Ascending aorta (tissue), 2 donors: ENCODE measurements around the gene MOG. TPM values are rescaled to one million over a fixed set of nuclear protein-coding genes. Genes with fewer than 3 reads are reported as not detected.
"Not testable (repeated sequence)": the region's sequence is repeated elsewhere in the genome, so short reads cannot be mapped to it uniquely, and the experiment has no call there.

Source experiments
- DNase-seq, 2 donors: peaks; one replicate each; pipeline ENCODE4 v3.0.0-alpha.2; 2019; ENCODE audit warnings: low spot score in 2 of 2
- H3K27ac ChIP-seq, 2 donors: fragments of 200-600 bp; sonication (generic); one replicate each; pipeline ENCODE4 v1.5.1; 2016 to 2017; ENCODE audit warnings: mild to moderate bottlenecking in 1 of 2
- H3K27me3 ChIP-seq: fragments of 200-600 bp; sonication (generic); one replicate; pipeline ENCODE4 v1.5.1; 2017
- H3K36me3 ChIP-seq, 2 donors: fragments of 200-600 bp; sonication (generic); one replicate each; pipeline ENCODE4 v1.5.1; 2016
- H3K4me1 ChIP-seq, 2 donors: fragments of 200-600 bp; sonication (generic); one replicate each; pipeline ENCODE4 v1.5.1; 2016 to 2017; ENCODE audit warnings: mild to moderate bottlenecking in 1 of 2
- H3K4me3 ChIP-seq, 2 donors: fragments of 200-600 bp; sonication (generic); one replicate each; pipeline ENCODE4 v1.5.1; 2016 to 2017; ENCODE audit warnings: mild to moderate bottlenecking in 1 of 2
- H3K9me3 ChIP-seq, 2 donors: fragments of 200-600 bp; sonication (generic); one replicate each; pipeline ENCODE4 v1.5.1; 2016
- intact Hi-C: fragments of 100-400 bp; cut with DNase I; formaldehyde crosslinking; loops from one replicate; pipeline ENCODE4 v1.15.1; 2023
- total RNA-seq: library from RNA; depleted of rRNA; stranded (reverse); fragments of >200 nt; gene quantifications from one replicate; pipeline ENCODE4 v1.1.0, GENCODE V29; 2016
- TF ChIP-seq, protein P1 (sequence below), 3 experiments: fragments of 200-600 bp in 2 of 3; fragments of 450-650 bp in 1 of 3; sonication (generic) in 2 of 3; IDR thresholded peaks; one replicate each; pipeline ENCODE4 v1.5.1; 2016 to 2019; ENCODE audit warnings: antibody characterized with exemption in 3 of 3, mild to moderate bottlenecking in 1 of 3, moderate library complexity in 1 of 3

The MOG gene
- total RNA-seq, 1 donor from 2014 or later = not detected

DNA sequence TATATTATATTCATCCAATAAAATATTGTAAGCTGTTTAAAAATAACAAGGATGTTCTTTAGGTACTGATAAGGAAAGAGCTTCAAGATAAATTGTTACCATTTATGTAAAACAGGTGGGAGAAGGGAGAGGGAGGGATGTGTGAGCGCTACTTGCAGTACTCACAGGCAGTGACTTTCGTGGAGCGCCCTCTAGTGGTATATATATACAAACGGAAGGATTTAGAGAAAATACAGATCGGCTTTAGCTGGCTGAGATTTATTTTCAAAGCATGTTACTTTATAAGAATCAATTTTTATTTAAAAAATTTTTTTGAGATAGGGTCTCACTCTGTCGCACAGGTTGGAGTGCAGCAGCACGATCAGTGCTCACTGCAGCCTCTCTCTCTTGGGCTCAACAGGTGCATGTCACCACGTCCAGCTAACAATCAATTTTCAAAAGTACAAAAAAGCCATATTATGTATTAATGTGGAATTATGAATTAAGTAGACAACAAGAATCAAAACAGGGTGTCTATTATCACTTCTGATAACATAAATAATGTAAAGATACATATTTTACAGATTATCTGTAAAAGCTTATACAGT, 3.3 kb upstream of the MOG start:
- no peak overlapping the region for H3K27ac ChIP-seq
- intact Hi-C loops = loop anchor here (5.0 kb wide), 2 partner anchors 179 to 274 kb away; no protein-coding TSS in a partner anchor
- TF ChIP-seq, protein P1, sequence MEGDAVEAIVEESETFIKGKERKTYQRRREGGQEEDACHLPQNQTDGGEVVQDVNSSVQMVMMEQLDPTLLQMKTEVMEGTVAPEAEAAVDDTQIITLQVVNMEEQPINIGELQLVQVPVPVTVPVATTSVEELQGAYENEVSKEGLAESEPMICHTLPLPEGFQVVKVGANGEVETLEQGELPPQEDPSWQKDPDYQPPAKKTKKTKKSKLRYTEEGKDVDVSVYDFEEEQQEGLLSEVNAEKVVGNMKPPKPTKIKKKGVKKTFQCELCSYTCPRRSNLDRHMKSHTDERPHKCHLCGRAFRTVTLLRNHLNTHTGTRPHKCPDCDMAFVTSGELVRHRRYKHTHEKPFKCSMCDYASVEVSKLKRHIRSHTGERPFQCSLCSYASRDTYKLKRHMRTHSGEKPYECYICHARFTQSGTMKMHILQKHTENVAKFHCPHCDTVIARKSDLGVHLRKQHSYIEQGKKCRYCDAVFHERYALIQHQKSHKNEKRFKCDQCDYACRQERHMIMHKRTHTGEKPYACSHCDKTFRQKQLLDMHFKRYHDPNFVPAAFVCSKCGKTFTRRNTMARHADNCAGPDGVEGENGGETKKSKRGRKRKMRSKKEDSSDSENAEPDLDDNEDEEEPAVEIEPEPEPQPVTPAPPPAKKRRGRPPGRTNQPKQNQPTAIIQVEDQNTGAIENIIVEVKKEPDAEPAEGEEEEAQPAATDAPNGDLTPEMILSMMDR (IDR thresholded peaks at IDR 0.05) = peak; percentile 7 to 78 (median 66)
- no peak overlapping the region for H3K4me3 ChIP-seq
- no peak for DNase-seq
- H3K9me3 ChIP-seq = no peaks in the 10 kb centered on the region
- H3K4me1 ChIP-seq = peaks cover 0 to 13% of the 10 kb centered on the region in 2 donors
- H3K36me3 ChIP-seq = no peaks in the 10 kb centered on the region
- no peaks in the 10 kb centered on the region for H3K27me3 ChIP-seq

DNA sequence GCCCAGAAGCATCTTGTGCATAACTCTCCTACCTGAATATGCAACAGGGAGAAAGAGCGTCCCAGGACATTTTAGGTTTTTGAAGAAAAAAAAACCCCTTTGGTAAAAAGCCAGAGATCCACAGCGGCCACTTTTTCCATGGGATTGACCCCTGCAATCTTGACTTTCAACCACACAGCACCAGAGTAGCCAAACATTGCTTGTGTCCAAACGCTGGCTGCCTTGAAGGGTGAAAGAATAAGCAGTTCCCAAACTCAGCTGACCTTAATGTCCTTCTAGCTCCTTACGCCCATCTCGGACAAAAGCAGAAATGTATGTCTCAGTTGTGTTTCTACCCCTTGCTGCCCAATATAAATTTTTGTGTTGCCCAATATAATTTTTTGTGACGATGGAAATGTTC, 1.2 kb upstream of the MOG start:
- Histone ChIP-seq H3K4me1 (peaks cover 0 to 13% of the 10 kb centered on the region in 2 donors), H3K36me3 (no peaks in the 10 kb centered on the region), H3K27ac (peak overlapping the region; percentile 56 to 67), H3K9me3 (no peaks in the 10 kb centered on the region), H3K4me3 (no peak overlapping the region), H3K27me3 (no peaks in the 10 kb centered on the region)
- TF ChIP-seq, protein P1 (IDR thresholded peaks at IDR 0.05) = no peak
- no peak for DNase-seq
- intact Hi-C loops = no loop called here

DNA sequence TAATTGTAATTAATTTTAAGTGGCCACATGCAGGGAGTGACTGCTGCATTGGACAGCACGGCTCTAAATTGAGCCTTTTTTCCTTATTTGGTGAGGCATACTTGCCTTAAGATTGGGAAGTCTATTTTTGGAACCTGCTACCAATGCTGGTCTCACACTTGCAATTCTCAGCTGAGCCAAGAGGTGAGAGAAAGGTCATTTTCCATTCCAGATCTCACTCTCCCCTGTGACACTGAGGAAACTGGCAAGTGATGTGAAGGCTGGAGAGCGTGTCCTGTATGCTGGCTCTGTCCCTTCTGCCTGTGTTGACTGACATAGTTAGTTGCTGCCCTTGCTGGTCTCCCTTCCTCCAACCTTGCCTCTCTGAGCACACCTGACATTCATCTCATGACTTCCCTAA, 735 bp upstream of the MOG start:
- Histone ChIP-seq H3K4me1 (peaks cover 0 to 13% of the 10 kb centered on the region in 2 donors), H3K9me3 (no peaks in the 10 kb centered on the region), H3K36me3 (no peaks in the 10 kb centered on the region), H3K27me3 (no peaks in the 10 kb centered on the region), H3K27ac (peak overlapping the region; percentile 56 to 67), H3K4me3 (no peak overlapping the region)
- no peak for DNase-seq
- TF ChIP-seq, protein P1 (IDR thresholded peaks at IDR 0.05) = no peak
- intact Hi-C loops = no loop called here

DNA sequence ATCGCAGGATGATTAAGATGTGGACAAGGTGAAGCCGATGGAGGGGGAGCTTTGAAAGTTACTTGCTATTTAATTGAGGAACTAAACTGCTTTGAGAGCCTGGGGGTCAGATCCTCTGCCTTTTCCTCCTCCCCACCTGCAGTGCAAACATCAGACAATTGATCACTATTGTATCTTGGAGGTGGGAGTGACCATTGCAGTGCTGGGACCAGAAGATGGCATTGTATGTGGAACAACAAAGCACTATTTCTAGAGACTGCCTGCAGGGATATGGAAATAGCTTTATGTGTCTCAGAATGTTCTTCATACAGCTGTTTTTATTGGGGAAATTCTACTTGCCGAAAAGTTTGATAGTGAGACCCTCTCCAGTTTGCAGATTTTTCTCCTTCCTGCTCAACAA, 4.2 kb downstream of the MOG start:
- peaks cover 0 to 3% of the 10 kb centered on the region in 2 donors for H3K4me1 ChIP-seq
- DNase-seq = no peak
- no peak overlapping the region for H3K27ac ChIP-seq
- H3K27me3 ChIP-seq = no peaks in the 10 kb centered on the region
- TF ChIP-seq, protein P1 (IDR thresholded peaks at IDR 0.05) = no peak
- H3K4me3 ChIP-seq = no peak overlapping the region
- H3K36me3 ChIP-seq = no peaks in the 10 kb centered on the region
- intact Hi-C loops = no loop called here
- no peaks in the 10 kb centered on the region for H3K9me3 ChIP-seq

DNA sequence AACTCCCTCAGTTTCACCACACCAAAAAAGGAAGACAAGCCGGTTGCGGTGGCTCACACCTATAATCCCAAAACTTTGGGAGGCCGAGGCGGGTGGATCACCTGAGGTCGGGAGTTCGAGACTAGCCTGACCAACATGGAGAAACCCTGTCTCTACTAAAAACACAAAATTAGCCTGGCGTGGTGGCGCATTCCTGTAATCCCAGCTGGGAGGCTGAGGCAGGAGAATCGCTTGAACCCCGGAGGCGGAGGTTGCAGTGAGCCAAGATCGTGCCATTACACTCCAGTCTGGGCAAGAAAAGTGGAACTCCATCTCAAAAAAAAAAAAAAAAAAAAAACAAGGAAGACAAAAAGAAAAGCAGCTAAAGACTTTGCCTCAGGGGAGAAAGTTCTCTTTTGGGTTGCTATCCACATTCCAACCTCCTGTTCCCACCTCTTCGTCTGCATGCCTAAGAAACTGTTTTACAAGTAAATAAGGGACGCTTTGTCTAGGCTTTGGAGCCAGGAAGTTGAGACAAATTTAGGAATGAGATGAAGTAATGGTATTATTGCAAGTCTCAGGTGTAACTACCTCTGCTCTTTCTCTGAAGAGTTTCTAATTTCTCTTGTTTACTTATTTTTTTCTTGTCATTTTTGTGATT, 4.7 kb downstream of the MOG start:
- intact Hi-C loops, H3K9me3 ChIP-seq, H3K27me3 ChIP-seq, DNase-seq, H3K27ac ChIP-seq, H3K36me3 ChIP-seq, H3K4me3 ChIP-seq, H3K4me1 ChIP-seq: not testable (repeated sequence)

DNA sequence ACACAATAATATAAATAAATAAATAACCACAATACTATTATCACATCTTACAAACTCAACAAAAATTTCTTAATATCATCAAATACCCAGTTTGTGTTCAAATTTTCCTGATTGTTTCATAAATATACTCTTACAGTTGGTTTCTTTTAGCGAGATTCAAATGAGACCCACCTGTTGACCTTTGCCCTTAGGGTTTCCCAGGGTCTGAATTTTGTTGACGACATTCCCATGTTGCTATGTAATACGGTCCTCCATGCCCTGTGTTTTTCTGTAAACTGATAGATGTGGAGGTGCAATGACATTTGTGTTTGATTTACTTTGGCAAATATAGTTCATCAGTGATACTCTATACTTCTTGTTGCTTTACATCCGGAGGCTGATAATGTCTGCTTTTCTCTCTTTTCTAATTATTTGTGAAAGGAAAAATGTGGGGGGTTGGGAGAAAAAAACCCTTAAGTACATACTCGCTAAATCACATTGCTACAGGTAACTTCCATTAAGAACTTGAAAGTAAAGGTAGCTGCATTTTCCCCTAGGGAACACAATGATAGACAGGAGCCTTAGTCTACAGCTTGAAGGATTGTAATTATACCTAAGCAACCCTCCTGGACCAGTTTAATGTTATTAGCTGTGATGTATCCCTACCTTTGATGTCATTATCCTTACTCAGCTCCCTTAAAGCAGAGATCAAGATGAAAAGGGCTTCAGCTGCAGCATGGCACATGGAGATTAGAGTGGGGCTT, 6.6 kb downstream of the MOG start:
- intact Hi-C loops = no loop called here
- Histone ChIP-seq H3K27me3 (no peaks in the 10 kb centered on the region), H3K9me3 (no peaks in the 10 kb centered on the region), H3K4me3 (no peak overlapping the region), H3K4me1 (no peaks in the 10 kb centered on the region), H3K36me3 (no peaks in the 10 kb centered on the region), H3K27ac (no peak overlapping the region)
- TF ChIP-seq, protein P1 (IDR thresholded peaks at IDR 0.05) = no peak
- DNase-seq = no peak
